ENCODE results near the gene MYH1.
"Not testable (repeated sequence)": the region's sequence is repeated elsewhere in the genome, so short reads cannot be mapped to it uniquely, and the experiment has no call there.

The MYH1 gene

DNA sequence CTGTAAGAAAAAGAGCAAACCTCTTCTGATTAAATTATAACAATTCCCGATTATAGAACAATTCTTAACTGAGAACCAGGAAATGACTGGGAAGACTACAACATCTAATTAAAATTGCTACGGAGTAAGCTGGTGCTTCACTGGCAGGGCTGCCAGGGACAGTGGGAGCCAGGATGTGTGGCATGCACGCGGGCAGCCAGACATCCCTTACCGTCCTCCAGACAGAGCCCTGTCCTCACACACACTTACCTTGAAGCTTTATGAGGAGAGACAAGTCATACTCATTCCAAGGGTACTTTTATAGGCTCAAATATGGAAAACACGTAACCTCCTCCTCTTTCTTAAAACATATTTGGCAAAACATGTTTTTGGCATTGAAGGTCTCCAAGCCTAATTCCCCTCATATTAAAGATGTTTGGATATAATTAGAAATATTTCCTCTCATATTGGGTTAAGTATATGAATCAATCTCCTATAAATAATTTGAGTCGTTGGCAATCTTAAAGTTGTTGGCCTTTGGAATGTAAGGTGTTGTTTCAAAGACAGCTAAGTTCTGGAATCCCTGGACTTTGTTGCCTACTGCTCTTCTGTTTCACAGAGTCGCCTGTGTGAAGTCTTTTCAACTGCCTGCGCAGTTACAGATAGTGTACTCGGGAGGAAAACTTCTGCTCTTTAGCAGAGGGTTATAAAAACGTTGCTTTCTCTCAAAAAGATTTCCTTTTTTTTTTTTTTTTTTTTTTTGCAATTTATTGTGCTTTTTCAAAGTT lies at the start of gene MYH1:
Gene MYH1, minus strand, starts transcription at position 272 of the 767 bp plus-strand sequence. CDS start 1,900 bp downstream, outside the sequence.
- DNase-seq, result no peak

GRCh38 chr17:10563991-10564660 lies 45.8 kb upstream of the MYH1 start:
- no peak for DNase-seq

DNA sequence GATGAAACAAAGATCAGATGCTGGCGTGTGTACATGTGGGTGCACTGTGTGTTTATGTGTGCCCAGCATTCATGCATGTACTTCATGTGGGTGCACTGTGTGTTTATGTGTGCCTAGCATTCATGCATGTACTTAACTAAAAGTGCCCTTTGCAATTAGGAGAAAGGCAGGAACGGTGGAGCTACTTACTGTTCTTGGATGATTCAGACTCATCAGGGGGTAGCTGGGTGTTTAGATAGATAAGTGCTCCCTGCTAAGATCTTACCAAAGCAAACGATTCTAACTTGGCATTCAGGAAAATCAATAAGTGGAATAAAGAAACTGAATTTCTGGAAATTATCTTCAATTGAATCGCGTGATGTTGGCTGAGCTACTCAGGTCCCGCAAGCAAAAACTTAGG lies 39.7 kb upstream of the MYH1 start:
- no peak for DNase-seq

DNA sequence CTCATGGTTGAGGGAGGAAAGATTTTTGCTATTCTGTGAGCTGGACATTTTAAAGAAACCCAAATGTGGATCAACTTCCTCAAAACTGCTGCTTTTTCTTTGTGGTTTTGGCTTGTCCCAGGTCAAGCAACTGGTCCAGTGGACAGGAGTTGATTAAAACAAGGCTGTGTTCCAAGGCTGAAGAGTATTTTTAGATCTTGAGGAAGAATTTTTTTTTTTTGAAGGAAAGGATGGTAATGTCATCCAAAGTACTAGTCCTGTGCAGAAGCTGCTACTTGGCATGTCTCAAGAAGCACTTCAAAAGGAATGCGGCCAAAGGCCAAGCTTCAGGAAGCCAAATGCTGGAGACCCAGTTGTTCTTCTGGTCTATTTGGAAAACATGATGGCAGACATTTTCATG lies 39.1 kb upstream of the MYH1 start:
- no peak for DNase-seq

- no peak for DNase-seq
These were observed 38.1 kb upstream of the MYH1 start for GRCh38 chr17:10556301-10557005.

DNA sequence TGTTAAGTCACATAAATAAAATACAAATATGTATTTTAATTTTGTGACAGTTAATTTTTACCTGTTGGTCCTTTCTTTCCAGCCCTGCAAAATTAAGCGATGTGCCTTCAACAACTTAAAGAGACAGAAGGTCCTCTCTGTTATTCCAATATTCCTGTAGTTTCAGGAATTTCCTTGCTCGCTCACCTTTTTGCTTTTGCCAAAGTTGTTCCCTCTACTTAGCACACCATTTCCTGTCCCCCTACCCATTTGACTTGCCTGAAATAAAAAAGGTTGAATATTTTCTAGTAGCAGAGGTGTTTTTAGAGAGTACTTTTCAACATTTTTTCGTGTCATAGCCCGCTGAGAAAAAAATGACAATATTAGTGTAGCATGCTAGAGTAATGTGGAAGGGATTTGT lies 31.7 kb upstream of the MYH1 start:
- no peak for DNase-seq

GRCh38 chr17:10549096-10549842 lies 30.9 kb upstream of the MYH1 start, which contains the start of gene MYH2:
Gene MYH2, minus strand, starts transcription at chr17:10549658. Its CDS starts 1,738 bp downstream, at chr17:10547920.
- no peak for DNase-seq

- no peak for DNase-seq
These were observed 29.0 kb upstream of the MYH1 start for GRCh38 chr17:10547351-10547750.

GRCh38 chr17:10543486-10543885 lies 25.1 kb upstream of the MYH1 start:
- not testable (repeated sequence) for DNase-seq

- DNase-seq, result not testable (repeated sequence)
These were observed 22.8 kb upstream of the MYH1 start for GRCh38 chr17:10541179-10541578.

DNA sequence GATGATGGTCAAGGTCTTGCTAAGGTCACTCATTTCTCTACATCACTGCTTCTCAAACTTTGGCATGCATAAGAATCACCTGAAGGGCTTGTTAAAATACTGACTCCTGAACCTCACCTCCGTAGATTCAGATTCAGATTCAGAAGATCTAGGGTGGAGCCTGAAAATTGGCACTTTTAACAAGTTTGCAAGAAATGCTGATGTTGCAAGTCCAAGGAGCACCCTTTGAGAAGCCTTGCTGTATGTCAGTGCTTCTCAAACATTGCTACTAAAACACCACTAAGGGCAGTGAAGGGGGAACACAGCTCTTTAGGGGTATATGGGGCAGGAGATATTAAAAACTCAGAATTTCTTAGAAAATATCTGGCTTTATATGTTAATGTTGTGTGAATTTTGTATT lies 13.7 kb upstream of the MYH1 start:
- no peak for DNase-seq

DNA sequence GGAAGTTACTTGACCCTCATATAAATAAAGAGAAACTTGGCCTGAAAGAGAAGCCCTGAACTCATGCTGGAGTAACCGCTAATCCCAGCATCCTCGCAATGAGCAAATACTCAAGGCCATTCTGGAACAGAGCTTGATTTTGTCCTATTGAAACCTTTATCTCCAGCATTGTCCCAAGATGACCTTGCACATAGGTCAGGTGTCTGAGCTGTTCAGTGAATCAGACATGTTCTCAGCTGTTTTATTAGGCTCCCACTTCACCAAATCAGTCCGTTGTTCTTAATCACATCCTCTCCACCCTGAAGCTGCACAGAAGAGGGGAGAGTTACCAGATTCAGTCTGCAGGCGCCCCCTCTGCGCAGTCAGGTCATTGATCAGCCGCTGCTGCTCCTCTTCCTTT lies 9.1 kb upstream of the MYH1 start:
- DNase-seq, result no peak

DNA sequence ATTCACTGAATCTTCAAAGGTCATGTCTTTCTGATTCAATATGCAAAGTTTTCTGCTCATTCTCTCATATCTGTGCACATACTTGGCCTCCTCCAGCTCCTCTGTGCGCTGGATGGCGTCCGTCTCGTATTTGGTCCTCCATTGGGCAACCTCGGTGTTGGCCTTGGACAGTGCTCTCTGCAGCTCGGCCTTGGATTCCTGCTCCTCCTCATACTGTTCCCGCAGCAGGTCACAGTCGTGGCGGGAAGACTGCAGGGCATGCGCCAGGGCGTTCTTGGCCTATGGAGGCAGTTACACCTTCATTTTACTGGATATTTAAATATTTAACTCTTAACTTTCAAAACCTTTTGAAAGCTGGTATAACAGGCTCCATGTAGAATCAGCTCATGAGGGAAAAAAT lies 8.2 kb upstream of the MYH1 start:
- no peak for DNase-seq

DNA sequence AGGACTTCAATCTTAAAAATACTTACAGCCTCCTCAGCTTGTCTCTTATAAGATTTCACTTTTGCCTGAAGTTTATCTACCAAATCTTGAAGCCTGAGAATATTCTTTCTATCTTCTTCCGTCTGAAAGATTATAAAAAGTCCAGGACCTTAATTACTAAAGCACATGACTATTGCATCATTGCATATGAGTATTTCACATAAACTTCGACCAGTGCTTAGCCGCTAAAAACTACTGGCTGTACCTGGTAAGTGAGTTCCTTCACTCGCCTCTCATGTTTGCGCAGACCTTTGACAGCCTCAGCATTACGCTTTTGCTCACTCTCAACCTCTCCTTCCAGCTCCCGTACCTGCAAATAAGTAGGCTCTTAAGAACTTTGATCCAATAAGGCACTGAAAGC lies 4.7 kb upstream of the MYH1 start:
- DNase-seq, result no peak

DNA sequence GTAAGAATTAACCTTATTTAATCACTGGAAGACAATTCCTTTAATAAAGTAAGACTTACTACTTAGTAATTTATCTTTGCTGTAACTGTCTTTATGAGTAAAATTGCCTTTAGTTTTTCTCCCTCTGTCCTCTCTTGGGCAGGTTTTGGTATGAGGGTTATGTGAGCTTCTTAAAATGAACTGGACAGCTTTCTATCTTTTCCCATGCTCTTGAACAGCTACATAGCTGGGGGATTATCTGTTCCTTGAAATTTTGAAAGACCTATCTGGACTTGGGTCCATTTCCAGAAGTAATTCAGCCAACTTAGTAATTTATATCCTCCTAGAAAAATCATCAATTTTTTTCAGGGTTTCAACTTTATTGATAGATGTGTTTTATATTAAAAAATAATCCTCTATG lies 3.6 kb upstream of the MYH1 start:
- DNase-seq, result no peak

- DNase-seq, result no peak
These were observed 1.7 kb downstream of the MYH1 start for GRCh38 chr17:10516638-10517037.

GRCh38 chr17:10516065-10516464 lies 2.3 kb downstream of the MYH1 start:
- DNase-seq, result no peak

DNA sequence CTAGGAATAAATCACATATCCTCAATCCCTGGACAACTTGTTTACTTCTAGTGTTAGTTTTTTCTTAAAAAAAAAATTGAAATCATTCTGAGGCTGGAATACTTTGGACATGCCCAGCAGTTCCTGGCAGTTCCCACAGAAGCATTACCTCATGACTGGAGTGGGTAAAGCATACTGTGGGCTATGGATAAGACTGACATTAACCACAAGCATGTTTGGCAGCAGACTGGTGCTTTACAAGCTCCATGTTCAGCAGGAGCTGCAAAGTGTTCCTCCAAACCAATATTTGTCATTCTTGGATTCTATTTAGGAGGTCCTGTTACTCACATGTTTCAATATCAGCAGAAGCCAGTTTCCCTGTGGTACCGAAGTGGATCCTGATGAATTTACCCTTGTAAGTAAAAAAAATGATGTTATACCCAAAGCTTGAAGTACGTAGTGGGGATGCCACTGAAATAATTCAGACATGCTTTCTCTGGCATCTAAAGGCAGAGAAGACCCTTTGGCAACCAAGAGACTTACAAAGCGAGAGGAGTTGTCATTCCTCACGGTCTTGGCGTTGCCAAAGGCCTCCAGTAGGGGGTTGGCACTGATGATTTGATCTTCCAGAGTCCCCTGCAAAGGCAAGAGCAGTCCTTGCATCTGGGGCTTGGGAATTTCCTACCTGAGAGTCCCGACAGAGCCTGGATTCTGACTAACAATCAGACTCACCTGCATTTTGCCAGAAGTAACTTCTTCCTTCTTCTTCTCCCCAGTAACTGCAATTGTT lies 4.9 kb downstream of the MYH1 start:
- no peak for DNase-seq

- no peak for DNase-seq
These were observed 5.5 kb downstream of the MYH1 start for GRCh38 chr17:10512856-10513255.

GRCh38 chr17:10499950-10500349 lies 18.4 kb downstream of the MYH1 start:
- DNase-seq, result no peak

DNA sequence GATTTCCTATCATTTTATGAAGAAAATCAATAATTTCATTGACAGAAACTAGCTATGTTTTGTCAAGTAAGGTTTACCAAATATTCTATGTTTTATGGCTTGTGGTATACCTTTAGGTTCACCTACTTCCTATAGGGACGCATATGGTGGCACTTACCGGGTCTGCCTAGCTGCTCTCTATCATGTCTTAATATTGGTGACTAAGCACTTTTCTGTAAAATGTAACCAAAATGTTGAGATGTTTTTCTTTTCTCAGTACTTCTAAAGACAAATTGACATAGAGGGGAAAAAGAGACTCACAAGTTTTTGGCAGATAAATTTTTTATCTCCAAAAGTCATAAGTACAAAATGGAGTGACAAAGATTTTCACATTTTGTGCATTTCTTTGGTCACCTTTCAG lies 26.3 kb downstream of the MYH1 start:
- DNase-seq, result no peak

DNA sequence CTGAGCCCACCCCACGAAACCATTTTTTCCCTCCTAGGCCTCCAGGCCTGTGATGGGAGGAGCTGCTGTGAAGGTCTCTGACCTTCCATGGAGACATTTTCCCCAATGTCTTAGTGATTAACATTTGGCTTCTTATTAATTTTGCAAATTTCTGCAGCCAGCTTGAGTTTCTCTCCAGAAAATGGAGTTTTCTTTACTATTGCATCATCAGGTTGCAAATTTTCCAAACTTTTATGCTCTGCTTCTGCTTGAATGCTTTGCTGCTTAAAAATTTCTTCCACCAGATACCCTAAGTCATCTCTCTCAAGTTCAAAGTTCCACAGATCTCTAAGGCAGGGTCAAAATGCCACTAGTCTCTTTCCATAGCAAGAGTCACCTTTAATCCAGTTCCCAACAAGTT lies 36.1 kb downstream of the MYH1 start:
- no peak for DNase-seq

Data from right forelimb (tissue), 1 donor.